RPMI8226 (cell line): ENCODE results near the gene ARMC7.
"Not testable (repeated sequence)": the region's sequence is repeated elsewhere in the genome, so short reads cannot be mapped to it uniquely, and the experiment has no call there.

Experiments used
- DNase-seq: peaks from one replicate; pipeline ENCODE4 v3.0.0-alpha.2; 2015

Gene ARMC7

DNA sequence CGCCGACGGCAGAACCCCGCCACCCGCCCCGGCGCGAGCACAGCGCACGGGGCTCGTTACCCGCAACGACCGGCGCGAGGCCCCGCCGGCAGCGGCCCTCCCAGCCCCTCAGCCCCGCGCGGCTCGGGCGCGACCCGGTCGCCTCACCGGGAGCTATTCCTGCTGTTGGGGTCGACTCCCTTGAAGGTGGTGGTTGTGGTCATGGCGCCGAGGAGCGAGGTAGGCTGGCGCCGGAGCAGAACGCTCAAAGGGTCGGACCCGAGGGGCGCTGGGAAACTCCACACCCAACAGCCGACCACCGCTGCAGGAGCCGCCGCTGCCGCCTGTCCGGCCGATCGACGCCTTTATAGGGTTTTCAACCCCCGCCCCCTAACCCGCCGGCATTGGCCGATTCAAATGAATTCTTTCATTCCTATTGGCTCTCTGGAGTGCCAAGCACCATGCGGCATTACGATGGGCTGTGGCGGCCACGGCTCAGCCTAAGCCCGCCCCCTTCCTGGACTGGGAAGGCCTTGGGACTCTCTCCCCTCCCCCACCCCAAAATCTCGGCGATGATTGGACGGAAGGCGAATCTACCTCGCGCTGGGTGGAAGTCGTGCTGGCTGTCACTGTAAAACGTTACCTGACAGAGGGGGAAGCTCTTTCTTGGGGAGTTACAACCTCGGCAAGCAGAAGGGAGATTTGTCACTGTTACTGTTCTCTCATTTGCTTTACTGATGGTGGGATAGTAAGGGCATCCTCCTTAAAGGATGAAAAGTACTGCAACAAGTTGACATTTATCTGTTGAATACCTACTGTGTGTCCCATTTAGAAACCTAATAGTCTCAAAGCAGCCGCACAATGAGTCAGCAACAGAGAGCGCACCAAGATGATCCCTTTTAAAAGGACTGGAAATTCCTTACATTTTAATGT lies 44.7 kb downstream of the ARMC7 start, which contains the start of gene JPT1:
Gene JPT1, minus strand, starts transcription at position 318 of the 912 bp plus-strand sequence. Its CDS starts 115 bp downstream, at position 203.
- DNase-seq: peak; percentile 99

DNA sequence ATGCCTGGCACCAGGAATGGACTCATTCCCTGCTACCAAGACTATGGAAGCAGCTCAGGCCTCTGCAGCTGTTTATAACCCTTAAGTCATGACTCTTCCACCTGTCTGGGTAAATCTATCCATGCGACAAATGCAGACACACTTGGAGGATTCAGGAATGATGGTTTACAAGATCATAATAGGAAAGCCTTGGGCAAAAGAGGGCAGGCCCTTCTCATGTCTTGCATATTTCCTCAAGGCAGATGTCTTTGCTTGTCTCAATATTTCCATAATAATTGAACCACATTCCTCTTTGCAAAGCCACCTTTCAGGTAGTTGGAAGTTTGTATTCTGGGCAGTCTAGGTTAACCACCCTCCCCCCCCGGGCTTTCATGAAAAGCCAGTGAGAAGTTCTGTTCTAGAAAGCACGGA lies 45.4 kb downstream of the ARMC7 start:
- DNase-seq: no peak

DNA sequence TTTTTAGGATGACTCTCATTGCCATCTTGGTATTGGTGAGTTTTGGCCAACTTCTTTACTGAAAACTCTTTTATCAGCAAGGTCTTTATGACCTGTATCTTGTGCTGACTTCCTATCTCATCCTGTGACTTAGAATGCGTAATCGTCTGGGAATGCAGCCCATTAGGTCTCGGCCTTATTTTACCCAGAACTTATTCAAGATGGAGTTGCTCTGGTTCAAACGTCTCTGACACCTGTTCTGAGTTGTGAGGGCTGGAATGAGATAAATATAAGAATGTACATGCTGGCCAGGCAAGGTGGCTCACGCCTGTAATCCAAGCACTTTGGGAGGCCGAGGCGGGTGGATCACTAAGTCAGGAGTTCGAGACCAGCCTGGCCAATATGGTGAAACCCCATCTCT lies 48.7 kb downstream of the ARMC7 start:
- DNase-seq: not testable (repeated sequence)

DNA sequence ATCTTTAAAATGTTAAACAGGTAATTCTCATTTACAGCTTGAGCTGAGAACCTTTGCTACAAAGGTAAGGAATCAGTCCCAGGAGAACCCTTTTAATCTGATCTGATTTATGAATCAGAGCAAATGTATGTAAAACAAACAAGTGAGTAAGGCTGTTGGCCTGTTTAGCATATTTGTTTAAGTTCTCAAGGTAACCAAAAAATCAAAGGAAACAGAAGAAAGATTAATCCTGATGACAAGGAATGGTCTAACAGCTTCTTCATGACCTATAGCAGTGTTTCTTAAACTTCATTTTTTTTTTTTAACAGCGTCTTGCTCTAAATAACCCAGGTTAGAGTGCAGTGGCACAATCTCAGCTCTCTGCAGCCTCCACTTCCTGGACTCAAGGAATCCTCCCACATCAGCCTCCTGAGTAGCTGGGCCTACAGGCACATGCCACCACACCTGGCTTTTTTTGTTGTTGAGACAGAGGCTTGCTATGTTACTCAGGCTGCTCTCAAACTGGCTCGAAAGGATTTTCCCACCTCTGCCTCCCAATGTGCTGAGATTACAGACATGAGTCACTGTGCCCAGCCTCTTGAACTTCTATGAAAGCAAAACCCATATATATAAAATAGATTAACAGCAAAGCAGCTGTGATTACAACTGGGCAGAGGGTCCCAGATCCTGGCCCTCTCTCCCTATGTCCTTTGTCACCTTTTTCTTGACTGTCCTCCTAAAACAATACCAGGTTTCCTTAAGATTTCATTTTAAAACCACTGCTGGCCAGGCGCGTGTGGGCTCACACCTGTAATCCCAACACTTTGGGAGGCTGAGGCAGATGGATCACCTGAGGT lies 49.6 kb downstream of the ARMC7 start:
- DNase-seq: no peak

DNA sequence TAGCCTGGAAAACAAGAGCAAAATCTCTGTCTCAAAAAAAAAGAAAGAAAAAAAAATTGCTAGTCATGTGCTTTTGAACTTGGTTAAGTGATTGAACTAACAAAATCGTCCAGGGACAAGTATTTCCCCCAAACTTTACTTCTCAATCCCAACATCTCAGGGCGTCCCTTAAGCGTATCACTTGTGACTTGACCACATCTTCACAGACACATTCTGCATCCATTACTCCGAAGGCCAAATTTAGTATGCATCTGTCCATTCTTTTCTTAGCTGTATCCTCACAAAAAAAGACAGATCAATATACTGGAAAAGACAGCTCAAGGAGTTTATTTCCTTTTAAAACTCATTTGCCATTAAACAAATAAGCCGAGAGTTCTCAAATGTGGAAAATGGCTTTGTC lies 50.4 kb downstream of the ARMC7 start:
- DNase-seq: no peak

DNA sequence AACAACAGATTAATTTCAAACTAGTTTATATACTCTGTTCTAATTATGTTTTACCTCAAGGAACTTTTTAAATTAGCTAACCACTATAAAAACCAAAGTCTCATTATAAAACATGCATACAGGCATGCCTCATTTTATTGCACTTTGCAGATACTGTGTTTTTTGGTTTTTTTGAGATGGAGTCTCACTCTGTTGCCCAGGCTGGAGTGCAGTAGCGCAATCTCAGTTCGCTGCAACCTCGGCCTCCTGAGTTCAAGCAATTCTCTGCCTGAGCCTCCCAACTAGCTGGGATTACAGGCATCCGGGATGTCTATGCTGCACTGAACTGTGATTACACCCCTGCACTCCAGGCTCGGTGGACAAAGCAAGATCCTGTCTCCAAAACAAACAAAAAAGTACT lies 53.3 kb downstream of the ARMC7 start:
- no peak for DNase-seq

DNA sequence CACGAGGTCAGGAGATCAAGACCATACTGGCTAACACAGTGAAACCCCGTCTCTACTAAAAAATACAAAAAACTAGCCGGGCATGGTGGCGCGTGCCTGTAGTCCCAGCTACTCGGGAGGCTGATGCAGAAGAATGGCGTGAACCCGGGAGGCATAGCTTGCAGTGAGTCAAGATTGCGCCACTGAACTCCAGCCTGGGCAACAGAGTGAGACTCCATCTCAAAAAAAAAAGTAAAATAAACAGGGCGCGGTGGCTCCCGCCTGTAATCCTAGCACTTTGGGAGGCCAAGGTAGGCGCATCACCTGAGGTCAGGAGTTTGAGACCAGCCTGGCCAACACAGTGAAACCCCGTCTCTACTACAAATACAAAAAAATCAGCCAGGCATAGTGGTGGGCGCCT lies 54.8 kb downstream of the ARMC7 start:
- not testable (repeated sequence) for DNase-seq

DNA sequence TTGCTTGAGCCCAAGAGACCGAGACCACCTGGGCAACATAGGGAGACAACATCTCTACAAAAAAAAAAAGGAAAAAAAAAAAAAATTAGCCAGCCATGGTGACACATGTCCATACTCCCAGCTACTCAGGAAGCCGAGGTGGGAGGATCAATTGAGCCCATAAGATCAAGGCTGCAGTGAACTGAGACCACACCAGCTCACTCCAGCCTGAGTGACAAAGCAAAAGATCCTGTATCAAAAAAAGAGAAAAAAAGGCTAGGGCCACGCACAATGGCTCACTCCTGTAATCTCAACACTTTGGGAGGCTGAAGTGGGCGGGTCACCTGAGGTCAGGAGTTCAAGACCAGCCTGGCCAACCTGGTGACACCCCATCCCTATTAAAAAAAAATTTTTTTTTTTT lies 59.2 kb downstream of the ARMC7 start:
- DNase-seq: no peak

DNA sequence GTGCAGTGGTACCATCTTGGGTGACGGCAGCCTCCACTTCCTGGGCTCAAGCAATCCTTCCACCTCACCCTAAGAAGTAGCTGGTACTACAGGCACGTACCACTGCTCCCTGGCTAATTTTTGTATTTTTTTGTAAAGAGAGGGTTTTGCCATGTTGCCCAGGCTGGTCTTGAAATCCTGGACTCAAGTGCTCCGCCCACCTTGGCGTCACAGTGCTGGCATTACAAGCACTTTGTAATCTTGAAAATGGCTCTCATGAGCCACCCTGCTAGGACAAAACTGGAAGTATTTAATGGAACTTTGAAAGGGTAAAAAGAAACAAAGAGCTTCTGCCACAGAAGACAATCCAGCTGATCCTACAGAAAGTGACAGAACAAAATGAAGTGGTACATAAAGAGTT lies 63.8 kb downstream of the ARMC7 start:
- no peak for DNase-seq

DNA sequence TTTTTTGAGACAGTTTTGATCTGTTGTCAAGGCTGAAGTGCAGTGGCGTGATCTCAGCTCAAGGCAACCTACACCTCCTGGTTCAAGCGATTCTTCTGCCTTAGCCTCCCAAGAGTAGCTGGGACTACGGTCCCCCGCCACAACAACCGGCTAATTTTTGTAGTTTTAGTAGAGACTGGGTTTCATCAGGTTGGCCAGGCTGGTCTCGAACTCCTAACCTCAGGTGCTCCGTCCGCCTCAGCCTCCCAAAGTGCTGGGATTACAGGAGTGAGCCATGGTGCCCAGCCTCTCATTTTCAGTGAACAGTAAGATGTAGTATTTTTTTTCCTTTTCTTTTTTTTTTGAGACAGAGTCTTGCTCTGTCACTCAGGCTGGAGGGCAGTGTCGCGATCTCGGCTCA lies 65.2 kb downstream of the ARMC7 start:
- DNase-seq: no peak

DNA sequence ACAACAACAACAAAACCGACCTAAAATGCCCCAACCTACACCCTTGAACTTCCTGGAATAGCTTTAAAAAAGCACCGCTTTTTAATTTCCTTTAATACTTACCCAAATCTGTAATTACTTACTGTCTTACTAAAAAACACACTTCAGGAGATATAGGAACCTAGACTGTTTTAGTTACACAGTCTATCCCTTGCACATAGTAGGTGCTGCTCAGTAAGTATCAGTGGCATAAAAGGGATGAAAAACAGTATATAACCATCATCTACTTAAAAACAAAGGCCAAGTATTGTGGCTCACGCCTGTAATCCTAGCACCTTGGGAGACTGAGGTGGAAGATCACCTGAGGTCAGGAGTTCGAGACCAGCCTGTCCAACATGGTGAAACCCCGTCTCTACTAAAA lies 66.9 kb downstream of the ARMC7 start:
- no peak for DNase-seq

DNA sequence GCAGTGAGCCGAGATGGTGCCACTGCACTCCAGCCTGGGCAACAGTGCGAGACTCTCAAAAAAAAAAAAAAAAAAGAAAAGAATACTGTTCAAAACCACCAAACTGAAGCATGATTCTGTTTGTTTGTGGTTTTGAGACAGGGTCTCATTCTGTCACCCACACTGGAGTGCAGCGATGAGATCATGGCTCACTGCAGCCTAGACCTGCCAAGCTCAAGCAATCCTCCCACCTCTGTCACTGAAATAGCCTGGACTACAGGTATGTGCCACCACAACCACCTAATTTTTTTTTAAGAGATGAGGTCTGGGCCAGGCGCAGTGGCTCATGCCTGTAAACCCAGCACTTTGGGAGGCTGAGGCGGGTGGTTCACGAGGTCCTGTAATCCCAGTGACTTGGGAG lies 68.7 kb downstream of the ARMC7 start:
- no peak for DNase-seq
